ENCODE results near the gene LMBR1.

The LMBR1 gene

GRCh38 chr7:156777364-156778069, 115.5 kb downstream of the LMBR1 start:
- Histone ChIP-seq H3K4me1 (ENCODE audit: control insufficient read depth, insufficient read depth, low read length) (no peaks in the 10 kb centered on the region), H3K9me3 (ENCODE audit: control insufficient read depth in 2 of 2, low read length in 2 of 2) (no peaks in the 10 kb centered on the region), H3K9ac (ENCODE audit: low read length in 2 of 2) (no peak overlapping the region), H3K27ac (ENCODE audit: low read length) (no peak overlapping the region), H3K4me3 (ENCODE audit: low read length in 2 of 2) (no peak overlapping the region), H3K27me3 (ENCODE audit: control insufficient read depth in 1 of 2, insufficient read depth in 2 of 2, low read length in 2 of 2) (no peaks in the 10 kb centered on the region), H3K36me3 (ENCODE audit: control insufficient read depth in 2 of 2, insufficient read depth in 2 of 2, low read length in 2 of 2) (peaks cover 0 to 2% of the 10 kb centered on the region in 2 donors)

GRCh38 chr7:156776527-156776926, 116.5 kb downstream of the LMBR1 start:
- Histone ChIP-seq H3K9me3 (ENCODE audit: control insufficient read depth in 2 of 2, low read length in 2 of 2) (no peaks in the 10 kb centered on the region), H3K27ac (ENCODE audit: low read length) (no peak overlapping the region), H3K4me3 (ENCODE audit: low read length in 2 of 2) (no peak overlapping the region), H3K27me3 (ENCODE audit: control insufficient read depth in 1 of 2, insufficient read depth in 2 of 2, low read length in 2 of 2) (no peaks in the 10 kb centered on the region), H3K36me3 (ENCODE audit: control insufficient read depth in 2 of 2, insufficient read depth in 2 of 2, low read length in 2 of 2) (peaks cover 0 to 2% of the 10 kb centered on the region in 2 donors), H3K9ac (ENCODE audit: low read length in 2 of 2) (no peak overlapping the region), H3K4me1 (ENCODE audit: control insufficient read depth, insufficient read depth, low read length) (no peaks in the 10 kb centered on the region)

GRCh38 chr7:156773966-156774365, 119.0 kb downstream of the LMBR1 start:
- no peaks in the 10 kb centered on the region for H3K4me1 ChIP-seq (ENCODE audit: control insufficient read depth, insufficient read depth, low read length)
- H3K4me3 ChIP-seq (ENCODE audit: low read length in 2 of 2): no peak overlapping the region
- no peaks in the 10 kb centered on the region for H3K27me3 ChIP-seq (ENCODE audit: control insufficient read depth in 1 of 2, insufficient read depth in 2 of 2, low read length in 2 of 2)
- no peak overlapping the region for H3K9ac ChIP-seq (ENCODE audit: low read length in 2 of 2)
- H3K9me3 ChIP-seq (ENCODE audit: control insufficient read depth in 2 of 2, low read length in 2 of 2): no peaks in the 10 kb centered on the region
- H3K27ac ChIP-seq (ENCODE audit: low read length): no peak overlapping the region
- peaks cover 0 to 2% of the 10 kb centered on the region in 2 donors for H3K36me3 ChIP-seq (ENCODE audit: control insufficient read depth in 2 of 2, insufficient read depth in 2 of 2, low read length in 2 of 2)

GRCh38 chr7:156772725-156773124, 120.3 kb downstream of the LMBR1 start:
- H3K27ac ChIP-seq (ENCODE audit: low read length): no peak overlapping the region
- H3K9me3 ChIP-seq (ENCODE audit: control insufficient read depth in 2 of 2, low read length in 2 of 2): no peaks in the 10 kb centered on the region
- peaks cover 0 to 2% of the 10 kb centered on the region in 2 donors for H3K36me3 ChIP-seq (ENCODE audit: control insufficient read depth in 2 of 2, insufficient read depth in 2 of 2, low read length in 2 of 2)
- H3K27me3 ChIP-seq (ENCODE audit: control insufficient read depth in 1 of 2, insufficient read depth in 2 of 2, low read length in 2 of 2): no peaks in the 10 kb centered on the region
- no peak overlapping the region for H3K9ac ChIP-seq (ENCODE audit: low read length in 2 of 2)
- no peaks in the 10 kb centered on the region for H3K4me1 ChIP-seq (ENCODE audit: control insufficient read depth, insufficient read depth, low read length)
- no peak overlapping the region for H3K4me3 ChIP-seq (ENCODE audit: low read length in 2 of 2)

GRCh38 chr7:156768698-156769472, 124.1 kb downstream of the LMBR1 start:
- Histone ChIP-seq H3K27me3 (ENCODE audit: control insufficient read depth in 1 of 2, insufficient read depth in 2 of 2, low read length in 2 of 2) (no peaks in the 10 kb centered on the region), H3K4me3 (ENCODE audit: low read length in 2 of 2) (no peak overlapping the region), H3K36me3 (ENCODE audit: control insufficient read depth in 2 of 2, insufficient read depth in 2 of 2, low read length in 2 of 2) (peaks cover 0 to 7% of the 10 kb centered on the region in 2 donors), H3K9ac (ENCODE audit: low read length in 2 of 2) (no peak overlapping the region), H3K4me1 (ENCODE audit: control insufficient read depth, insufficient read depth, low read length) (no peaks in the 10 kb centered on the region), H3K9me3 (ENCODE audit: control insufficient read depth in 2 of 2, low read length in 2 of 2) (no peaks in the 10 kb centered on the region), H3K27ac (ENCODE audit: low read length) (no peak overlapping the region)

GRCh38 chr7:156766666-156767065, 126.3 kb downstream of the LMBR1 start:
- H3K27me3 ChIP-seq (ENCODE audit: control insufficient read depth in 1 of 2, insufficient read depth in 2 of 2, low read length in 2 of 2): no peaks in the 10 kb centered on the region
- H3K9me3 ChIP-seq (ENCODE audit: control insufficient read depth in 2 of 2, low read length in 2 of 2): no peaks in the 10 kb centered on the region
- no peak overlapping the region for H3K9ac ChIP-seq (ENCODE audit: low read length in 2 of 2)
- no peak overlapping the region for H3K27ac ChIP-seq (ENCODE audit: low read length)
- no peak overlapping the region for H3K4me3 ChIP-seq (ENCODE audit: low read length in 2 of 2)
- peaks cover 0 to 7% of the 10 kb centered on the region in 2 donors for H3K36me3 ChIP-seq (ENCODE audit: control insufficient read depth in 2 of 2, insufficient read depth in 2 of 2, low read length in 2 of 2)
- H3K4me1 ChIP-seq (ENCODE audit: control insufficient read depth, insufficient read depth, low read length): no peaks in the 10 kb centered on the region

- no peak overlapping the region for H3K4me3 ChIP-seq (ENCODE audit: low read length in 2 of 2)
- H3K9ac ChIP-seq (ENCODE audit: low read length in 2 of 2): no peak overlapping the region
- H3K27ac ChIP-seq (ENCODE audit: low read length): no peak overlapping the region
- H3K4me1 ChIP-seq (ENCODE audit: control insufficient read depth, insufficient read depth, low read length): no peaks in the 10 kb centered on the region
- H3K27me3 ChIP-seq (ENCODE audit: control insufficient read depth in 1 of 2, insufficient read depth in 2 of 2, low read length in 2 of 2): no peaks in the 10 kb centered on the region
- peaks cover 0 to 7% of the 10 kb centered on the region in 2 donors for H3K36me3 ChIP-seq (ENCODE audit: control insufficient read depth in 2 of 2, insufficient read depth in 2 of 2, low read length in 2 of 2)
- no peaks in the 10 kb centered on the region for H3K9me3 ChIP-seq (ENCODE audit: control insufficient read depth in 2 of 2, low read length in 2 of 2)
Measured at GRCh38 chr7:156765901-156766656, 126.9 kb downstream of the LMBR1 start.

- Histone ChIP-seq H3K36me3 (ENCODE audit: control insufficient read depth in 2 of 2, insufficient read depth in 2 of 2, low read length in 2 of 2) (peaks cover 0 to 7% of the 10 kb centered on the region in 2 donors), H3K27ac (ENCODE audit: low read length) (no peak overlapping the region), H3K9ac (ENCODE audit: low read length in 2 of 2) (no peak overlapping the region), H3K4me3 (ENCODE audit: low read length in 2 of 2) (no peak overlapping the region), H3K27me3 (ENCODE audit: control insufficient read depth in 1 of 2, insufficient read depth in 2 of 2, low read length in 2 of 2) (no peaks in the 10 kb centered on the region), H3K9me3 (ENCODE audit: control insufficient read depth in 2 of 2, low read length in 2 of 2) (no peaks in the 10 kb centered on the region), H3K4me1 (ENCODE audit: control insufficient read depth, insufficient read depth, low read length) (no peaks in the 10 kb centered on the region)
Measured at GRCh38 chr7:156764766-156765165, 128.2 kb downstream of the LMBR1 start.

GRCh38 chr7:156764016-156764669, 128.8 kb downstream of the LMBR1 start:
- Histone ChIP-seq H3K4me1 (ENCODE audit: control insufficient read depth, insufficient read depth, low read length) (no peaks in the 10 kb centered on the region), H3K9me3 (ENCODE audit: control insufficient read depth in 2 of 2, low read length in 2 of 2) (no peaks in the 10 kb centered on the region), H3K27me3 (ENCODE audit: control insufficient read depth in 1 of 2, insufficient read depth in 2 of 2, low read length in 2 of 2) (no peaks in the 10 kb centered on the region), H3K27ac (ENCODE audit: low read length) (no peak overlapping the region), H3K4me3 (ENCODE audit: low read length in 2 of 2) (no peak overlapping the region), H3K9ac (ENCODE audit: low read length in 2 of 2) (no peak overlapping the region), H3K36me3 (ENCODE audit: control insufficient read depth in 2 of 2, insufficient read depth in 2 of 2, low read length in 2 of 2) (peaks cover 0 to 7% of the 10 kb centered on the region in 2 donors)

GRCh38 chr7:156759579-156760202, 133.3 kb downstream of the LMBR1 start:
- Histone ChIP-seq H3K9me3 (ENCODE audit: control insufficient read depth in 2 of 2, low read length in 2 of 2) (no peaks in the 10 kb centered on the region), H3K36me3 (ENCODE audit: control insufficient read depth in 2 of 2, insufficient read depth in 2 of 2, low read length in 2 of 2) (no peaks in the 10 kb centered on the region), H3K9ac (ENCODE audit: low read length in 2 of 2) (no peak overlapping the region), H3K4me1 (ENCODE audit: control insufficient read depth, insufficient read depth, low read length) (no peaks in the 10 kb centered on the region), H3K27me3 (ENCODE audit: control insufficient read depth in 1 of 2, insufficient read depth in 2 of 2, low read length in 2 of 2) (no peaks in the 10 kb centered on the region), H3K4me3 (ENCODE audit: low read length in 2 of 2) (no peak overlapping the region), H3K27ac (ENCODE audit: low read length) (no peak overlapping the region)

Data from stomach smooth muscle (tissue), 2 donors.